Measurements from ENCODE around the gene ZNF236. TPM values are rescaled to one million over a fixed set of nuclear protein-coding genes. Genes with fewer than 3 reads are reported as not detected.

Gene ZNF236
- total and polyA plus RNA-seq, 2 donors (not counting 3 experiments of a cell fraction or from before 2014, with no cell fraction given), result 4.5 to 14.7 TPM

- DNase-seq (ENCODE audit: low read depth, low spot score), result no peak
- dilution Hi-C loops (cut with MboI; ENCODE audit: extremely low pct_ligation_motif_present, low sequenced_read_pairs), result no loop called here
These were observed 192.8 kb downstream of the ZNF236 start for GRCh38 chr18:77015169-77015568.

More at GRCh38 chr18:77015169-77015568, 192.8 kb downstream of the ZNF236 start:
- no peaks in the 10 kb centered on the region for H3K36me3 ChIP-seq (ENCODE audit: control insufficient read depth in 2 of 2, extremely low read depth in 1 of 2, insufficient read depth in 2 of 2, low read length in 2 of 2)
- FAIRE-seq, result no peak
- BruUV-seq (replicated peaks), result no TSS peak
- H2AFZ ChIP-seq (ENCODE audit: low read depth, low read length), result no peak overlapping the region
- H3K27ac ChIP-seq (ENCODE audit: insufficient read depth, low read depth, low read length), result no peak overlapping the region
- ChIA-PET CTCF (interaction anchor here (4.2 kb wide), 1 partner anchor 15 kb away, joined by 19 read pairs; no protein-coding TSS in a partner anchor), POLR2A (no interaction called here)
- H4K20me1 ChIP-seq (replicated peaks; ENCODE audit: control insufficient read depth, extremely low read depth, insufficient read depth, low read length), result no peaks in the 10 kb centered on the region
- H3K9me3 ChIP-seq (replicated peaks; ENCODE audit: control insufficient read depth, insufficient read depth, low read length), result no peaks in the 10 kb centered on the region
- intact Hi-C loops (cut with micrococcal nuclease), result no loop called here
- H3K79me2 ChIP-seq (ENCODE audit: control insufficient read depth, insufficient read depth, low read length), result no peaks in the 10 kb centered on the region
- no peak overlapping the region for H3K9ac ChIP-seq (replicated peaks; ENCODE audit: extremely low read depth, insufficient read depth, low read length)
- H3K4me3 ChIP-seq (replicated peaks in 1 of 3; ENCODE audit: insufficient read depth in 1 of 3, low read depth in 1 of 3, low read length in 3 of 3), result no peak overlapping the region
- H3K4me1 ChIP-seq (ENCODE audit: control insufficient read depth, extremely low read depth, insufficient read depth, low read length), result no peaks in the 10 kb centered on the region
- peaks cover 0 to 4% of the 10 kb centered on the region in 2 experiments for H3K27me3 ChIP-seq (ENCODE audit: control insufficient read depth in 2 of 2, insufficient read depth in 2 of 2, low read length in 2 of 2)
- TF ChIP-seq CTCF (IDR thresholded peaks at IDR 0.05; ENCODE audit: extremely low read depth in 1 of 2, insufficient read depth in 1 of 2, low read depth in 1 of 2, low read length in 2 of 2) (no peak), MAX (IDR thresholded peaks at IDR 0.05; ENCODE audit: insufficient read depth, insufficient read length) (no peak), JUN (IDR thresholded peaks at IDR 0.05; ENCODE audit: borderline replicate concordance, insufficient read depth, insufficient read length, low read depth) (no peak), POLR2A (IDR thresholded peaks at IDR 0.05; ENCODE audit: low read depth, low read length) (no peak), POLR2AphosphoS5 (IDR thresholded peaks at IDR 0.05; ENCODE audit: insufficient read depth, low read depth, low read length) (no peak), GATA2 (IDR thresholded peaks at IDR 0.05; ENCODE audit: insufficient read depth, insufficient read length, low read depth, low read length) (no peak), EZH2 (IDR thresholded peaks at IDR 0.05; ENCODE audit: borderline replicate concordance, low read depth, low read length, severe bottlenecking) (no peak), MYC (IDR thresholded peaks at IDR 0.05; ENCODE audit: low read depth, low read length) (no peak), FOS (IDR thresholded peaks at IDR 0.05; ENCODE audit: borderline replicate concordance, insufficient read depth, low read length) (no peak)
- no peak overlapping the region for H3K4me2 ChIP-seq (ENCODE audit: insufficient read depth, low read length)
- H3K9me1 ChIP-seq (replicated peaks; ENCODE audit: control insufficient read depth, extremely low read depth, insufficient read depth, low read length), result no peaks in the 10 kb centered on the region

All from endothelial cell of umbilical vein (primary cell).